Esophagus (tissue), 2 donors: ENCODE data around the gene UBB. TPM values are rescaled to one million over a fixed set of nuclear protein-coding genes. Genes with fewer than 3 reads are reported as not detected.
"Not testable (repeated sequence)": the region's sequence is repeated elsewhere in the genome, so short reads cannot be mapped to it uniquely, and the experiment has no call there.

Source experiments
- H3K27ac ChIP-seq, 2 donors: one replicate each; pipeline ENCODE4 v1.5.1; 2013; ENCODE audit warnings: low read depth in 2 of 2, mild to moderate bottlenecking in 2 of 2, inconsistent platforms in 1 of 2, low read length in 1 of 2, moderate library complexity in 1 of 2
- H3K27me3 ChIP-seq, 2 donors: one replicate each; pipeline ENCODE4 v1.6.1; 2013; ENCODE audit warnings: low read length in 2 of 2, control low read depth in 1 of 2, mild to moderate bottlenecking in 1 of 2; ENCODE audit not compliant: insufficient read depth in 2 of 2, control insufficient read depth in 1 of 2
- H3K36me3 ChIP-seq, 2 donors: one replicate each; pipeline ENCODE4 v1.6.1; 2013; ENCODE audit warnings: low read length in 1 of 2; ENCODE audit not compliant: control insufficient read depth in 2 of 2, insufficient read depth in 2 of 2
- H3K4me1 ChIP-seq, 2 donors: one replicate each; pipeline ENCODE4 v1.6.1; 2013; ENCODE audit warnings: low read length in 1 of 2; ENCODE audit not compliant: control insufficient read depth in 2 of 2, insufficient read depth in 2 of 2
- H3K4me3 ChIP-seq, 2 donors: one replicate each; pipeline ENCODE4 v1.5.1; 2013; ENCODE audit warnings: low read length in 2 of 2, mild to moderate bottlenecking in 2 of 2, low read depth in 1 of 2, moderate library complexity in 1 of 2
- H3K9me3 ChIP-seq, 2 donors: one replicate each; pipeline ENCODE4 v1.6.1; 2013; ENCODE audit warnings: mild to moderate bottlenecking in 2 of 2, low read depth in 1 of 2, low read length in 1 of 2, moderate library complexity in 1 of 2; ENCODE audit not compliant: control insufficient read depth in 2 of 2, insufficient read depth in 1 of 2
- WGBS, 2 donors: extraction: QIAGEN DNeasy Blood & Tissue Kit; methylation state at CpG; one replicate each; pipeline ENCODE4 v1.1.7; 2013; 5-methylcytosine and 5-hydroxymethylcytosine counted together
- polyA plus RNA-seq, 2 donors: library from polyadenylated mRNA; stranded (reverse); fragments of 200-250 nt; gene quantifications; one replicate each; pipeline ENCODE4 v1.2.3, GENCODE V29; 2013
- donor health status: healthy with polysubstance abuse.
- donor health status: Bipolar disorder and iron deficiency.

Gene UBB
- polyA plus RNA-seq, 2 donors: 260 to 626 TPM

GRCh38 chr17:16386126-16386507 lies 5.2 kb downstream of the UBB start:
- 37 to 44% methylated on average over 23 of the region's 23 CpGs for WGBS, 2 donors
- H3K4me3 ChIP-seq, H3K27ac ChIP-seq, H3K4me1 ChIP-seq, H3K9me3 ChIP-seq, H3K27me3 ChIP-seq, H3K36me3 ChIP-seq: not testable (repeated sequence)

DNA sequence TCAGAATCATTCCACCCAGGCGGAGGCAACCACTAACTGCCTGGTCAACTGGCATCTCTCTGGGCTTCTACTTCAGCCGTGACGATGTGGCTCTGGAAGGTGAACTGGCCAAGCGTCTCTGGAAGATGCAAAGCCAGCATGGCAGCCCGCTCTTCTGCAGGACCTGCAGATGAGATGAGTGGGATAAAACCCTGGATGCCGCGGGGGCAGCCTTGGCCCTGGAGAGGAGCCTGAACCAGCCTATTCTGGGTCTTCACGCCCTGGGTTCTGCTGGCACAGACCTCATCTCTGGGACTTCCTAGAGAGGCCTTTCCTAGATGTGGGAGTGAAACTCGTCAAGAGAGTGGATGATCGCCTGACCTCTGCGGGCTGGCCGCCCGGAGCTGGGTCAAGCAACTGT lies 10.6 kb downstream of the UBB start:
- H3K9me3 ChIP-seq: no peaks in the 10 kb centered on the region
- H3K27ac ChIP-seq: no peak overlapping the region
- WGBS, 2 donors: 95 to 99% methylated on average over 13 of the region's 13 CpGs
- no peaks in the 10 kb centered on the region for H3K4me1 ChIP-seq
- no peaks in the 10 kb centered on the region for H3K36me3 ChIP-seq
- H3K4me3 ChIP-seq: no peak overlapping the region
- no peaks in the 10 kb centered on the region for H3K27me3 ChIP-seq

DNA sequence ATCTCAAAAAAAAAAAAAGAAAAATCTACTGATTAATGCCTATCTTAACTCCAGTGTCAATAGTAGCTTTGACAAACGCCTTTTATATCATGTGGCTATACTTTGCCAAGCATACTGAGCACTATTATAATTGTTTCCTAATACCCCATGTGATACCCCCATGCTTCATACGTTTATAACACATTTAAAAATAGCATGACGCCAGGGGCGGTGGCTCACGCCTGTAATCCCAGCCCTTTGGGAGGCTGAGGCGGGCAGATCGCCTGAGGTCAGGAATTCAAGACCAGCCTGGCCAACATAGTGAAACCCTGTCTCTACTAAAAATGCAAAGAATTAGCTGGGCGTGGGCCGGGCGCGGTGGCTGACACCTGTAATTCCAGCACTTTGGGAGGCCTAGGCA lies 11.6 kb downstream of the UBB start:
- not testable (repeated sequence) for H3K36me3 ChIP-seq, H3K27me3 ChIP-seq, H3K4me3 ChIP-seq, H3K9me3 ChIP-seq, H3K27ac ChIP-seq, H3K4me1 ChIP-seq
- WGBS, 2 donors: 82 to 90% methylated on average over 11 of the region's 11 CpGs

- H3K27ac ChIP-seq, H3K4me3 ChIP-seq, H3K27me3 ChIP-seq, H3K9me3 ChIP-seq, H3K36me3 ChIP-seq, H3K4me1 ChIP-seq: not testable (repeated sequence)
- WGBS, 2 donors: 57 to 71% methylated on average over 4 of the region's 4 CpGs
Observed at GRCh38 chr17:16395887-16396286, 15.0 kb downstream of the UBB start.

- not testable (repeated sequence) for H3K36me3 ChIP-seq, H3K27me3 ChIP-seq, H3K27ac ChIP-seq, H3K4me1 ChIP-seq, H3K9me3 ChIP-seq, H3K4me3 ChIP-seq
- WGBS, 2 donors: 83 to 91% methylated on average over 2 of the region's 2 CpGs
Observed at GRCh38 chr17:16396693-16397092, 15.8 kb downstream of the UBB start.

- Histone ChIP-seq H3K27me3 (no peaks in the 10 kb centered on the region), H3K36me3 (no peaks in the 10 kb centered on the region), H3K4me1 (no peaks in the 10 kb centered on the region), H3K4me3 (no peak overlapping the region), H3K9me3 (no peaks in the 10 kb centered on the region), H3K27ac (no peak overlapping the region)
- 60 to 64% methylated on average over 8 to 9 of the region's 9 CpGs for WGBS, 2 donors
Observed at GRCh38 chr17:16398270-16399267, 17.7 kb downstream of the UBB start.

DNA sequence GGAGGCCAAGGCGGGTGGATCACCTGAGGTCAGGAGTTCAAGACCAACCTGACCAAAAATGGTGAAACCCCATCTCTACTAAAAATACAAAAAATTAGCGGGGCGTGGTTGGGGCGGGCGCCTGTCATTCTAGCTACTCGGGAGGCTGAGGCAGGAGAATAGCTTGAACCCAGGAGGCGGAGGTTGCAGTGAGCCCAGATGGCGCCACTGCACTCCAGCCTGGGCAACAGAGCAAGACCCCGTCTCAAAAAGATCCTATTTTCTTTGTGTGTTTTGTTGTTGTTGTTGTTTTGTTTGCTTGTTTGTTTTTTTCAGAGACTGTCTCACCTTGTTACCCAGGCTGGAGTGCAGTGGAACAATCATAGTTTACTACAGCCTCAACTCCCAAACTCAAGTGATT lies 23.0 kb downstream of the UBB start:
- WGBS, 2 donors: 93 to 97% methylated on average over 9 of the region's 9 CpGs
- H3K27me3 ChIP-seq, H3K27ac ChIP-seq, H3K9me3 ChIP-seq, H3K36me3 ChIP-seq, H3K4me3 ChIP-seq, H3K4me1 ChIP-seq: not testable (repeated sequence)

DNA sequence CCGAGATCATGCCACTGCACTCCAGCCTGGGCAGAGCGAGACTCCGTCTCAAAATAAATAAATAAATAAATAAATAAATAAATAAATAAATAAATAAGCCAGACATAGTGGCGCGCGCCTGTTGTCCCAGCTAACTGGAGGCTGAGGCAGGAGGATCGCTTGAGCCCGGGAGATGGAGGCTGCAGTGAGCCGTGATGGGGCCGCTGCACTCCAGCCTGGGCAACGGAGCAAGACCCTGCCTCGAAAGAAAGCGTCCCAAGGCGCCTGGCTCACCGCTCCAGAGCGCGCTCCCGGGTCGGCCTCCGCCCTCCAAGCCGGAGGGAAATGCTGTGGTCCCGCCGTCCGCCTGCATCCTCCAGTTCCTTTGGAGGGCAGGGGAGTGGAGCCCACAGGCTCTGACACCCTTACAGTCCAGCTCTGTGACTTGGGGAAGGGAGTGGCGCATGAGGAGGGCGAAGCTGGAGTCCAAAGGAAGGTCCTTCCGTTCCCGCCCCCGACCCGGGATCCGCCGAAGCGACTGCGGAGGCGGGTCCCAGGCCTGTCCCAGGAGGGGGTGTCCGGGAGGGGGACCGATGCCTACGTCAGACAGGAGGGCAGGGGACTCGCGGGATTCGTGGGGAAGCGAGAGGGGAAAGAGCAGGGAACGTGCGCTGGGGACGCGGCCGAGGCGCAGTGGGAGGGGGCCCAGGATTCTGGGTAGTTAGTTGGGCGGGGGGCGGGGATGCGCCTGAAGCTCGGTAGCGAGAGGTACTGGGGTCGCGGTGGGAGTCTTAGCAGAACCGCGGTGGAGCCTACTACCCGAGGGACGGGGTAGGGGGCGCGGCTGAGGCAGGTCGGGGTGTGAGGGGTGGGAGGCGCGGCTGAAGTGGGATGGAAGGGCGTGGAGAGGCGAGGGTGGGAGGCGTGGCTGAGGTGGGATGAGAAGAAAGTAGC lies 26.1 kb downstream of the UBB start:
- no peaks in the 10 kb centered on the region for H3K27me3 ChIP-seq
- H3K27ac ChIP-seq: peak overlapping the region in 1 of 2 donors; percentile 46
- WGBS, 2 donors: 6 to 8% methylated on average over 66 to 67 of the region's 67 CpGs
- peak overlapping the region; percentile 40 to 49 for H3K4me3 ChIP-seq
- no peaks in the 10 kb centered on the region for H3K9me3 ChIP-seq
- H3K4me1 ChIP-seq: peaks cover 4 to 5% of the 10 kb centered on the region in 2 donors
- H3K36me3 ChIP-seq: no peaks in the 10 kb centered on the region

DNA sequence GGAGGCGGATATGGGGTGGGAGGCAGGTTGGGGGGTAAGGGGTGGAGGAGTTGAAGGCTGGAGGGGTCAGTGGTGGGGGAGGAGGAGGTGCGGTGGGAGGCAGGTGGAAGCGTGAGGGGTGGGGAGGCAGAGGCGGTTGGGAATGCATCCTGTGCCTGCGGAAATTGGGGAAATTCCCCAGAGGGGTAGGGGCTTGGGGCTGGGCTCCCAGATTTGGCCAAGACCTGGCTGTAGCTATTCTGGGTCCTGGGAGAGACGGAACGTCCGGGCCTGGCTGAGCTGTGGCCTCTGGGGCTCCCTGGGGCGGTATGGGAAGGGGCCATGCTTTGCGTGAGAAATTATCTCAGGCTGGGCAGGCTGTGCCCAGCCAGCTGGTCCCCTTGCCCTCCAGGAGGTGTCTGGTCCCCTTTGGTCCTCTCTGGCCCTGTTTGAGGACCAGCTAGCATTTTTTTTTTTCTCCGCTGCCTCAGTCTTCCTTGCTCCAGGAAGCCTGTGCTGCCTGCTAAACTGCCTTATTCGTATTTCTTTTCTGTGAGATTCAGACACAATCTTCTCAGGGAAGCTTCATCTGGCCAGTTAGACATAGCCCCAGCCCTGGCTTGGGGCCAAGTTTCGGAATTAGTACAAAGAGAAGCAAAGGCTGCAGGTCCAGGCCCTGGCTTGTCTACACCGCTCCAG lies 27.2 kb downstream of the UBB start:
- Histone ChIP-seq H3K27me3 (no peaks in the 10 kb centered on the region), H3K9me3 (no peaks in the 10 kb centered on the region), H3K27ac (peak overlapping the region; percentile 6), H3K4me3 (no peak overlapping the region), H3K4me1 (peaks cover 4 to 5% of the 10 kb centered on the region in 2 donors), H3K36me3 (no peaks in the 10 kb centered on the region)
- WGBS, 2 donors: 17 to 29% methylated on average over 13 to 14 of the region's 14 CpGs
